Mesendoderm (in vitro differentiated cells): ENCODE measurements around the gene UQCRHL.

Source experiments
- DNase-seq: peaks from one replicate; pipeline ENCODE4 v3.0.0; 2013
- H2AK5ac ChIP-seq: 2 replicates; pipeline ENCODE4 v1.6.1; 2013; ENCODE audit warnings: low read length, inconsistent platforms
- H2BK120ac ChIP-seq: 2 replicates; pipeline ENCODE4 v1.6.1; 2013; ENCODE audit warnings: low read depth, mild to moderate bottlenecking, low read length, moderate library complexity, mixed read lengths
- H2BK15ac ChIP-seq: replicated peaks from 2 replicates; pipeline ENCODE4 v1.6.1; 2013; ENCODE audit warnings: low read depth, mild to moderate bottlenecking, moderate library complexity
- H2BK5ac ChIP-seq: 2 replicates; pipeline ENCODE4 v1.6.1; 2013; ENCODE audit warnings: low read length, inconsistent platforms
- H3K18ac ChIP-seq: 2 replicates; pipeline ENCODE4 v1.6.1; 2013; ENCODE audit warnings: mild to moderate bottlenecking, low read length, mixed read lengths
- H3K23ac ChIP-seq: one replicate; pipeline ENCODE4 v1.6.1; 2013; ENCODE audit warnings: low read length
- H3K27ac ChIP-seq: 2 replicates; pipeline ENCODE4 v1.5.1; 2013; ENCODE audit warnings: low read depth, mild to moderate bottlenecking, inconsistent platforms, low read length, moderate library complexity
- H3K27me3 ChIP-seq: 2 replicates; pipeline ENCODE4 v1.6.1; 2013; ENCODE audit warnings: low read length, control low read depth, mild to moderate bottlenecking, inconsistent platforms; ENCODE audit not compliant: insufficient read depth, poor library complexity
- H3K36me3 ChIP-seq: 2 replicates; pipeline ENCODE4 v1.6.1; 2013; ENCODE audit warnings: low read length, inconsistent platforms; ENCODE audit not compliant: control insufficient read depth, insufficient read depth
- H3K4ac ChIP-seq: one replicate; pipeline ENCODE4 v1.6.1; 2013; ENCODE audit warnings: low read depth, mild to moderate bottlenecking, low read length, moderate library complexity
- H3K4me1 ChIP-seq: 2 replicates; pipeline ENCODE4 v1.6.1; 2013; ENCODE audit warnings: low read depth, low read length, inconsistent platforms; ENCODE audit not compliant: control insufficient read depth
- H3K4me2 ChIP-seq: 2 replicates; pipeline ENCODE4 v1.6.1; 2013; ENCODE audit warnings: low read length
- H3K4me3 ChIP-seq: 2 replicates; pipeline ENCODE4 v1.5.1; 2013; ENCODE audit warnings: mild to moderate bottlenecking, low read length
- H3K56ac ChIP-seq: one replicate; pipeline ENCODE4 v1.6.1; 2013; ENCODE audit warnings: low read length
- H3K79me1 ChIP-seq: 2 replicates; pipeline ENCODE4 v1.6.1; 2013; ENCODE audit warnings: low read length, inconsistent platforms
- H3K79me2 ChIP-seq: 2 replicates; pipeline ENCODE4 v1.6.1; 2013; ENCODE audit warnings: mild to moderate bottlenecking, low read length; ENCODE audit not compliant: control insufficient read depth, insufficient read depth
- H3K9ac ChIP-seq: 2 replicates; pipeline ENCODE4 v1.6.1; 2013; ENCODE audit warnings: low read length, inconsistent platforms
- H4K5ac ChIP-seq: one replicate; pipeline ENCODE4 v1.6.1; 2013; ENCODE audit warnings: low read length
- H4K8ac ChIP-seq: one replicate; pipeline ENCODE4 v1.6.1; 2013; ENCODE audit warnings: low read depth, mild to moderate bottlenecking, control low read depth, low read length, moderate library complexity
- WGBS: extraction: QIAGEN DNeasy Blood & Tissue Kit; methylation state at CpG from one replicate; pipeline ENCODE4 v1.1.7; 2013; ENCODE audit warnings: low lambda C conversion rate, missing lambda C conversion rate; ENCODE audit not compliant: insufficient coverage; ENCODE audit errors: extremely low coverage; 5-methylcytosine and 5-hydroxymethylcytosine counted together

Gene UQCRHL

GRCh38 chr1:15785683-15786082 lies 21.8 kb downstream of the UQCRHL start:
- Histone ChIP-seq H2BK120ac (no peak overlapping the region), H3K4me2 (no peak overlapping the region), H3K27me3 (no peaks in the 10 kb centered on the region), H3K79me2 (no peaks in the 10 kb centered on the region), H3K79me1 (no peaks in the 10 kb centered on the region), H4K5ac (no peak overlapping the region), H3K9ac (no peak overlapping the region), H3K36me3 (peaks cover 8% of the 10 kb centered on the region), H3K18ac (no peak overlapping the region), H3K4me3 (no peak overlapping the region), H4K8ac (no peak overlapping the region), H3K27ac (no peak overlapping the region), H3K4me1 (no peaks in the 10 kb centered on the region), H3K56ac (no peak overlapping the region), H2BK5ac (no peak overlapping the region), H3K4ac (no peak overlapping the region), H2BK15ac (no peak overlapping the region), H3K23ac (no peak overlapping the region), H2AK5ac (no peak overlapping the region)
- WGBS = no CpG with 5 or more reads among the region's 8 CpGs
- no peak for DNase-seq

GRCh38 chr1:15777909-15778707 lies 29.3 kb downstream of the UQCRHL start:
- Histone ChIP-seq H3K4me2 (no peak overlapping the region), H3K27ac (no peak overlapping the region), H3K27me3 (no peaks in the 10 kb centered on the region), H3K9ac (no peak overlapping the region), H3K36me3 (peaks cover 15% of the 10 kb centered on the region), H3K79me1 (no peaks in the 10 kb centered on the region), H3K56ac (no peak overlapping the region), H4K8ac (no peak overlapping the region), H3K4me1 (no peaks in the 10 kb centered on the region), H3K4me3 (no peak overlapping the region), H2BK120ac (no peak overlapping the region), H3K4ac (no peak overlapping the region), H2BK5ac (no peak overlapping the region), H2AK5ac (no peak overlapping the region), H3K18ac (no peak overlapping the region), H2BK15ac (no peak overlapping the region), H3K79me2 (no peaks in the 10 kb centered on the region), H4K5ac (no peak overlapping the region), H3K23ac (no peak overlapping the region)
- no CpG with 5 or more reads among the region's 7 CpGs for WGBS
- DNase-seq = no peak

- no peak overlapping the region for H3K56ac ChIP-seq
- no peak for DNase-seq
- H4K5ac ChIP-seq = no peak overlapping the region
- no peaks in the 10 kb centered on the region for H3K4me1 ChIP-seq
- no peak overlapping the region for H2BK5ac ChIP-seq
- H2BK15ac ChIP-seq = no peak overlapping the region
- no peak overlapping the region for H3K4ac ChIP-seq
- H3K4me3 ChIP-seq = no peak overlapping the region
- no peak overlapping the region for H3K23ac ChIP-seq
- H3K9ac ChIP-seq = no peak overlapping the region
- H3K27me3 ChIP-seq = no peaks in the 10 kb centered on the region
- no peak overlapping the region for H3K18ac ChIP-seq
- no peak overlapping the region for H4K8ac ChIP-seq
- H2AK5ac ChIP-seq = no peak overlapping the region
- H2BK120ac ChIP-seq = no peak overlapping the region
- H3K79me2 ChIP-seq = no peaks in the 10 kb centered on the region
- no peaks in the 10 kb centered on the region for H3K79me1 ChIP-seq
- peaks cover 21% of the 10 kb centered on the region for H3K36me3 ChIP-seq
- no peak overlapping the region for H3K4me2 ChIP-seq
- H3K27ac ChIP-seq = no peak overlapping the region
- WGBS = no CpG with 5 or more reads among the region's 2 CpGs
These were observed 31.7 kb downstream of the UQCRHL start for GRCh38 chr1:15775706-15776105.

GRCh38 chr1:15771836-15772515 lies 35.5 kb downstream of the UQCRHL start:
- no peak overlapping the region for H3K4ac ChIP-seq

GRCh38 chr1:15770313-15770962 lies 37.0 kb downstream of the UQCRHL start:
- Histone ChIP-seq H3K18ac (no peak overlapping the region), H2BK120ac (no peak overlapping the region), H3K56ac (no peak overlapping the region), H3K23ac (no peak overlapping the region), H2AK5ac (no peak overlapping the region), H3K79me1 (peaks cover 4% of the 10 kb centered on the region), H3K9ac (no peak overlapping the region), H3K4me3 (no peak overlapping the region), H3K4me2 (no peak overlapping the region), H2BK15ac (no peak overlapping the region), H3K4ac (no peak overlapping the region), H3K4me1 (no peaks in the 10 kb centered on the region), H2BK5ac (no peak overlapping the region), H4K8ac (no peak overlapping the region), H4K5ac (no peak overlapping the region), H3K27me3 (no peaks in the 10 kb centered on the region), H3K36me3 (peaks cover 29% of the 10 kb centered on the region), H3K27ac (no peak overlapping the region), H3K79me2 (no peaks in the 10 kb centered on the region)
- DNase-seq = no peak
- WGBS = no CpG with 5 or more reads among the region's 14 CpGs

More at GRCh38 chr1:15771836-15772515, 35.5 kb downstream of the UQCRHL start:
- Histone ChIP-seq H4K5ac (no peak overlapping the region), H3K23ac (no peak overlapping the region), H3K79me2 (no peaks in the 10 kb centered on the region), H2BK5ac (no peak overlapping the region), H3K18ac (no peak overlapping the region), H3K36me3 (peaks cover 31% of the 10 kb centered on the region), H3K27ac (no peak overlapping the region), H3K56ac (no peak overlapping the region), H3K27me3 (no peaks in the 10 kb centered on the region), H4K8ac (no peak overlapping the region), H3K4me1 (no peaks in the 10 kb centered on the region), H2AK5ac (no peak overlapping the region), H3K79me1 (no peaks in the 10 kb centered on the region), H2BK15ac (no peak overlapping the region), H3K4me2 (no peak overlapping the region), H3K4me3 (no peak overlapping the region), H3K9ac (no peak overlapping the region), H2BK120ac (no peak overlapping the region)
- DNase-seq = no peak
- no CpG with 5 or more reads among the region's 6 CpGs for WGBS
